ENCODE results near the gene BCKDHB. TPM values are rescaled to one million over a fixed set of nuclear protein-coding genes. Genes with fewer than 3 reads are reported as not detected.
A peak's percentile ranks its signal among the peaks of the same experiment; 100 is the strongest.

BCKDHB gene
- total RNA-seq, 6 donors from 2014 or later, result 12.8 to 26.2 (median 14.5) TPM

DNA sequence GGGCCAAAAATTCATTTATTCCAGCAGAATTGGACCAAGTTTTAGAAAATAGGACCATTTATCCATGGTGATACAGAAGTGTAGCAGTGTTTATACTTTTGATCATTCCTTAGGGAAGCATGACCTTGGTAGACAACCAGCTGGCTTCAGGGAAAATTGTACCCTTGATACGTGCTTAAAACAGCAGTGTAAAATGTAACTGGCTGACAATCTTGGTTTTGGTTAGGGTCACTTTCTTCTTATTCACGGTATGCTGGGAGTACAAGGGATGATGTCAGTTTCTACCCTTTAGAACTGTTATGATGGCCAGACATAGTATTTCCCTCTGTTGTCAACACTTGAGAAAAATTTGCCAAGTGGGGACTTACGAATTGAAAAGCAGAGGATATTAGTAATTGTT, 157.1 kb downstream of the BCKDHB start:
- no peaks in the 10 kb centered on the region for H3K36me3 ChIP-seq
- H3K4me1 ChIP-seq, result no peaks in the 10 kb centered on the region
- H3K4me3 ChIP-seq, result no peak overlapping the region
- DNase-seq (no peak), ATAC-seq (ENCODE audit: low FRiP score in 2 of 2) (peak in 1 of 2 donors; percentile 74)
- TF ChIP-seq, protein P1, sequence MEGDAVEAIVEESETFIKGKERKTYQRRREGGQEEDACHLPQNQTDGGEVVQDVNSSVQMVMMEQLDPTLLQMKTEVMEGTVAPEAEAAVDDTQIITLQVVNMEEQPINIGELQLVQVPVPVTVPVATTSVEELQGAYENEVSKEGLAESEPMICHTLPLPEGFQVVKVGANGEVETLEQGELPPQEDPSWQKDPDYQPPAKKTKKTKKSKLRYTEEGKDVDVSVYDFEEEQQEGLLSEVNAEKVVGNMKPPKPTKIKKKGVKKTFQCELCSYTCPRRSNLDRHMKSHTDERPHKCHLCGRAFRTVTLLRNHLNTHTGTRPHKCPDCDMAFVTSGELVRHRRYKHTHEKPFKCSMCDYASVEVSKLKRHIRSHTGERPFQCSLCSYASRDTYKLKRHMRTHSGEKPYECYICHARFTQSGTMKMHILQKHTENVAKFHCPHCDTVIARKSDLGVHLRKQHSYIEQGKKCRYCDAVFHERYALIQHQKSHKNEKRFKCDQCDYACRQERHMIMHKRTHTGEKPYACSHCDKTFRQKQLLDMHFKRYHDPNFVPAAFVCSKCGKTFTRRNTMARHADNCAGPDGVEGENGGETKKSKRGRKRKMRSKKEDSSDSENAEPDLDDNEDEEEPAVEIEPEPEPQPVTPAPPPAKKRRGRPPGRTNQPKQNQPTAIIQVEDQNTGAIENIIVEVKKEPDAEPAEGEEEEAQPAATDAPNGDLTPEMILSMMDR (IDR thresholded peaks at IDR 0.05), result no peak
- TF ChIP-seq POLR2A (IDR thresholded peaks at IDR 0.05), result no peak
- no peak for TF ChIP-seq POLR2AphosphoS5 (IDR thresholded peaks at IDR 0.05)
- no peak for TF ChIP-seq EP300 (IDR thresholded peaks at IDR 0.05)
- no peak overlapping the region for H3K27ac ChIP-seq
- no peaks in the 10 kb centered on the region for H3K9me3 ChIP-seq
- no peaks in the 10 kb centered on the region for H3K27me3 ChIP-seq
- 82% methylated on average over 3 of the region's 3 CpGs for WGBS, 2 donors

GRCh38 chr6:80268865-80269730, 162.6 kb downstream of the BCKDHB start:
- no peak overlapping the region for H3K4me3 ChIP-seq
- no peaks in the 10 kb centered on the region for H3K27me3 ChIP-seq
- no peaks in the 10 kb centered on the region for H3K36me3 ChIP-seq
- H3K27ac ChIP-seq, result no peak overlapping the region
- no peak for DNase-seq
- ATAC-seq (ENCODE audit: low FRiP score in 2 of 2), result no peak
- no peaks in the 10 kb centered on the region for H3K4me1 ChIP-seq
- H3K9me3 ChIP-seq, result peaks cover 0 to 3% (median 0%) of the 10 kb centered on the region in 4 donors
- TF ChIP-seq, protein P1 (IDR thresholded peaks at IDR 0.05), result no peak
- TF ChIP-seq POLR2A (IDR thresholded peaks at IDR 0.05) (no peak), POLR2AphosphoS5 (IDR thresholded peaks at IDR 0.05) (no peak), EP300 (IDR thresholded peaks at IDR 0.05) (no peak)
- WGBS, 2 donors, result 89% methylated on average over 10 of the region's 10 CpGs

GRCh38 chr6:80271074-80271473, 164.6 kb downstream of the BCKDHB start:
- Histone ChIP-seq H3K27me3 (no peaks in the 10 kb centered on the region), H3K27ac (no peak overlapping the region), H3K4me1 (no peaks in the 10 kb centered on the region), H3K36me3 (no peaks in the 10 kb centered on the region), H3K9me3 (peaks cover 0 to 3% (median 0%) of the 10 kb centered on the region in 4 donors), H3K4me3 (no peak overlapping the region)
- 86 to 92% methylated on average over 2 of the region's 2 CpGs for WGBS, 2 donors
- TF ChIP-seq EP300 (IDR thresholded peaks at IDR 0.05) (no peak), POLR2AphosphoS5 (IDR thresholded peaks at IDR 0.05) (no peak), POLR2A (IDR thresholded peaks at IDR 0.05) (no peak)
- TF ChIP-seq, protein P1 (IDR thresholded peaks at IDR 0.05), result no peak
- ATAC-seq (ENCODE audit: low FRiP score in 2 of 2), result no peak
- DNase-seq, result no peak

GRCh38 chr6:80272988-80273387, 166.5 kb downstream of the BCKDHB start:
- 81 to 98% methylated on average over 4 of the region's 4 CpGs for WGBS, 2 donors

More at GRCh38 chr6:80272988-80273387, 166.5 kb downstream of the BCKDHB start:
- TF ChIP-seq POLR2AphosphoS5 (IDR thresholded peaks at IDR 0.05) (no peak), POLR2A (IDR thresholded peaks at IDR 0.05) (no peak), EP300 (IDR thresholded peaks at IDR 0.05) (no peak)
- TF ChIP-seq, protein P1 (IDR thresholded peaks at IDR 0.05), result no peak
- no peak for ATAC-seq (ENCODE audit: low FRiP score in 2 of 2)
- no peak for DNase-seq
- Histone ChIP-seq H3K4me3 (no peak overlapping the region), H3K27me3 (no peaks in the 10 kb centered on the region), H3K9me3 (peaks cover 0 to 3% (median 0%) of the 10 kb centered on the region in 4 donors), H3K27ac (no peak overlapping the region), H3K36me3 (no peaks in the 10 kb centered on the region), H3K4me1 (no peaks in the 10 kb centered on the region)

Measured in upper lobe of left lung (tissue), 6 donors.